Astrocyte (in vitro differentiated cells and primary cell): ENCODE results near the gene SORL1. TPM values are rescaled to one million over a fixed set of nuclear protein-coding genes. Genes with fewer than 3 reads are reported as not detected.

ENCODE experiments used
- DNase-seq: peaks from one replicate; pipeline ENCODE4 v3.0.0-alpha.2; 2010; ENCODE audit warnings: low read depth
- FAIRE-seq: peaks from 2 replicates; lab custom pipeline; 2011; peaks lifted over from hg19 to GRCh38; lab: Jason Lieb, UNC
- H2AFZ ChIP-seq: 2 replicates; pipeline ENCODE4 v1.6.0; 2012; ENCODE audit warnings: low read depth, low read length, inconsistent platforms
- H3K27ac ChIP-seq: 2 replicates; pipeline ENCODE4 v1.5.1; 2011; ENCODE audit warnings: low read depth, low read length, inconsistent platforms
- H3K27me3 ChIP-seq: 2 replicates; pipeline ENCODE4 v1.6.0; 2011; ENCODE audit warnings: low read length, inconsistent platforms; ENCODE audit not compliant: insufficient read depth
- H3K36me3 ChIP-seq: 2 replicates; pipeline ENCODE4 v1.5.1; 2011; ENCODE audit warnings: low read length, inconsistent platforms; ENCODE audit not compliant: insufficient read depth
- H3K4me1 ChIP-seq: 2 replicates; pipeline ENCODE4 v1.5.1; 2011; ENCODE audit warnings: low read length, inconsistent platforms; ENCODE audit not compliant: insufficient read depth
- H3K4me2 ChIP-seq: 2 replicates; pipeline ENCODE4 v1.6.0; 2012; ENCODE audit warnings: low read length, inconsistent platforms
- H3K4me3 ChIP-seq: 2 replicates; pipeline ENCODE4 v1.5.1; 2011; ENCODE audit warnings: low read depth, mild to moderate bottlenecking, low read length, inconsistent platforms; ENCODE audit not compliant: insufficient read depth
- H3K79me2 ChIP-seq: 2 replicates; pipeline ENCODE4 v1.6.0; 2012; ENCODE audit warnings: mild to moderate bottlenecking, low read length, inconsistent platforms; ENCODE audit not compliant: insufficient read depth
- H3K9ac ChIP-seq: 2 replicates; pipeline ENCODE4 v1.6.0; 2012; ENCODE audit warnings: mild to moderate bottlenecking, low read length, inconsistent platforms
- H3K9me3 ChIP-seq: 2 replicates; pipeline ENCODE4 v1.5.1; 2012; ENCODE audit warnings: low read depth, mild to moderate bottlenecking, low read length, inconsistent platforms; ENCODE audit not compliant: insufficient read depth
- H4K20me1 ChIP-seq: 2 replicates; pipeline ENCODE4 v1.6.0; 2012; ENCODE audit warnings: low read length, inconsistent platforms; ENCODE audit not compliant: insufficient read depth
- H3K27ac Mint-ChIP-seq: one replicate; pipeline ENCODE4 v1.8.0; 2021; ENCODE audit warnings: mild to moderate bottlenecking, mixed read lengths; ENCODE audit not compliant: unreplicated experiment
- H3K27me3 Mint-ChIP-seq: one replicate; pipeline ENCODE4 v1.8.0; 2021; ENCODE audit warnings: low read depth, mixed read lengths; ENCODE audit not compliant: unreplicated experiment
- H3K36me3 Mint-ChIP-seq: one replicate; pipeline ENCODE4 v1.8.0; 2021; ENCODE audit warnings: low read depth, mixed read lengths; ENCODE audit not compliant: unreplicated experiment
- H3K4me1 Mint-ChIP-seq: one replicate; pipeline ENCODE4 v1.8.0; 2021; ENCODE audit warnings: low read depth, mixed read lengths; ENCODE audit not compliant: unreplicated experiment
- H3K4me3 Mint-ChIP-seq: one replicate; pipeline ENCODE4 v1.8.0; 2021; ENCODE audit warnings: mild to moderate bottlenecking, moderate library complexity, mixed read lengths; ENCODE audit not compliant: unreplicated experiment
- H3K9me3 Mint-ChIP-seq: one replicate; pipeline ENCODE4 v1.8.0; 2021; ENCODE audit warnings: mild to moderate bottlenecking, mixed read lengths; ENCODE audit not compliant: unreplicated experiment
- EZH2 ChIP-seq: IDR thresholded peaks from 2 replicates; pipeline ENCODE4 v1.6.1; 2012; ENCODE audit warnings: mild to moderate bottlenecking, low read length, inconsistent platforms; ENCODE audit not compliant: insufficient read depth
- total RNA-seq: library from RNA; stranded (reverse); gene quantifications from 2 replicates; pipeline ENCODE4 v1.2.1, GENCODE V29; 2021
- TF ChIP-seq, protein P1 (sequence below): IDR thresholded peaks from 2 replicates; pipeline ENCODE4 v1.5.1; 2011; ENCODE audit warnings: low read depth, mild to moderate bottlenecking, inconsistent platforms, low read length, moderate library complexity; ENCODE audit not compliant: insufficient read depth

Gene SORL1
- total RNA-seq, 1 donor from 2014 or later: 4.1 TPM

DNA sequence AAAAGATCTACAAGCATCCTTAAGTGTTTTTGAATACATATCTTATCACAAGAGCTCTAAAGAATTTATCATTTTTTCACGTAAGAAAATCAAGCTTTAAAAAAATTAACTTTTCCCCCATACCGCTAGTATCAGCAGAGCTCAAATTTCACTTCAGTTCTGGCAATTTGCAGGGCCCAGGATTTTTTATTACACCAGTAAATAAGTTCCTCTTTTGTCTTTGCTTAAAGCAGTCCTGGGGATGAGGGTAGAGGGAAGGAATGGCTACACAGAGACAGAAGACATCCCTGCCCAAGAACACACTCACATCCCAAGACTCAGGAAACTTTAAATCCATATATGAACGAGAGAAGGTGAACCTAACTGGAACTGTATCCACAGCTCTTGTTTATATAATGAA, 22.6 kb upstream of the SORL1 start:
- Histone ChIP-seq H3K36me3 (no peaks in the 10 kb centered on the region), H3K9me3 (no peaks in the 10 kb centered on the region), H3K4me2 (no peak overlapping the region), H3K9ac (no peak overlapping the region), H4K20me1 (no peaks in the 10 kb centered on the region), H3K27me3 (peaks cover 23% of the 10 kb centered on the region), H3K79me2 (no peaks in the 10 kb centered on the region), H3K4me3 (no peak overlapping the region), H2AFZ (no peak overlapping the region), H3K4me1 (no peaks in the 10 kb centered on the region), H3K27ac (no peak overlapping the region)
- H3K9me3 Mint-ChIP-seq: peaks cover 2% of the 10 kb centered on the region
- H3K4me1 Mint-ChIP-seq: no peaks in the 10 kb centered on the region
- no peak overlapping the region for H3K4me3 Mint-ChIP-seq
- H3K27me3 Mint-ChIP-seq: peaks cover 34% of the 10 kb centered on the region
- FAIRE-seq (no peak), DNase-seq (no peak)
- TF ChIP-seq, protein P1, sequence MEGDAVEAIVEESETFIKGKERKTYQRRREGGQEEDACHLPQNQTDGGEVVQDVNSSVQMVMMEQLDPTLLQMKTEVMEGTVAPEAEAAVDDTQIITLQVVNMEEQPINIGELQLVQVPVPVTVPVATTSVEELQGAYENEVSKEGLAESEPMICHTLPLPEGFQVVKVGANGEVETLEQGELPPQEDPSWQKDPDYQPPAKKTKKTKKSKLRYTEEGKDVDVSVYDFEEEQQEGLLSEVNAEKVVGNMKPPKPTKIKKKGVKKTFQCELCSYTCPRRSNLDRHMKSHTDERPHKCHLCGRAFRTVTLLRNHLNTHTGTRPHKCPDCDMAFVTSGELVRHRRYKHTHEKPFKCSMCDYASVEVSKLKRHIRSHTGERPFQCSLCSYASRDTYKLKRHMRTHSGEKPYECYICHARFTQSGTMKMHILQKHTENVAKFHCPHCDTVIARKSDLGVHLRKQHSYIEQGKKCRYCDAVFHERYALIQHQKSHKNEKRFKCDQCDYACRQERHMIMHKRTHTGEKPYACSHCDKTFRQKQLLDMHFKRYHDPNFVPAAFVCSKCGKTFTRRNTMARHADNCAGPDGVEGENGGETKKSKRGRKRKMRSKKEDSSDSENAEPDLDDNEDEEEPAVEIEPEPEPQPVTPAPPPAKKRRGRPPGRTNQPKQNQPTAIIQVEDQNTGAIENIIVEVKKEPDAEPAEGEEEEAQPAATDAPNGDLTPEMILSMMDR: no peak
- TF ChIP-seq EZH2: no peak
- no peak overlapping the region for H3K27ac Mint-ChIP-seq
- H3K36me3 Mint-ChIP-seq: no peaks in the 10 kb centered on the region

DNA sequence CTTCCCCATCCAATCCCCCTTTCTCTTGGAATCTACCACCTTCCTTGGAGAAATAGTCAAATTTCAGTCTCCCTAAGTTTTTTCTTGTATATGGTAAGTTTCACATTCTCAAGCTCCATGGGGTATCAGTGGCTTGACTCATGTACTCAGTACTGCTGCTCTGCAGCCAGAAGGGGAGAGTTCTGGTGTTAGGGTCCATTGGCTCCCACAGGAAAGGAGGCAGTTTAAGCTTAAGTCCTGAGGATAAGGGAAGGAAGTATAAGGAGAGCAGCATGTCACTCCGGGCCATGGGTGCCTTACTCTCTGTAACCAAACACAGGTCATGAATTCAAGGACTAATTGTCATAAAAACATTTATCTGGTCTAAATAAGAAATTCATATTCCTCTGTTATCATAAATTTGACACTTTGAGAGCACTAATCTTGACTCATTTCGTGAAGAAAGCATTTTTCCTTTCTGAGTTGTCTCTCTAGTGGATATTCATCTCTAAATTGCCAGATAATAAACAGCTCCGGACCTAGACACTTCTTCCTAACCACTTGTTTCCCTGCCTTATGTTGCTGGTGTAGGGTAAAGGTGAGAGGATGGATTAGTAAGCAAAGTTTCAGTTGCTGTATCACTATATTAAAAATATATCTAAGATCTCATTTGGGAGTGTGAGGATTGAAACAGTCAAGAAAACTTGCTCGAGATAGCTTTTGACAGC, 20.1 kb upstream of the SORL1 start:
- H3K27me3 Mint-ChIP-seq: peaks cover 34% of the 10 kb centered on the region
- H2AFZ ChIP-seq: no peak overlapping the region
- no peak overlapping the region for H3K4me3 Mint-ChIP-seq
- H3K36me3 Mint-ChIP-seq: no peaks in the 10 kb centered on the region
- no peak overlapping the region for H3K27ac ChIP-seq
- TF ChIP-seq EZH2: no peak
- TF ChIP-seq, protein P1: no peak
- no peaks in the 10 kb centered on the region for H3K36me3 ChIP-seq
- no peaks in the 10 kb centered on the region for H3K4me1 ChIP-seq
- H3K27me3 ChIP-seq: peaks cover 25% of the 10 kb centered on the region
- H3K4me3 ChIP-seq: no peak overlapping the region
- H3K9me3 Mint-ChIP-seq: no peaks in the 10 kb centered on the region
- H4K20me1 ChIP-seq: no peaks in the 10 kb centered on the region
- no peak overlapping the region for H3K4me2 ChIP-seq
- no peaks in the 10 kb centered on the region for H3K9me3 ChIP-seq
- no peak for FAIRE-seq
- H3K9ac ChIP-seq: no peak overlapping the region
- H3K27ac Mint-ChIP-seq: no peak overlapping the region
- no peaks in the 10 kb centered on the region for H3K4me1 Mint-ChIP-seq
- DNase-seq: no peak
- H3K79me2 ChIP-seq: no peaks in the 10 kb centered on the region

GRCh38 chr11:121435132-121435531, 17.0 kb upstream of the SORL1 start:
- H3K9ac ChIP-seq: no peak overlapping the region
- H3K4me3 ChIP-seq: no peak overlapping the region
- H3K4me1 Mint-ChIP-seq: no peaks in the 10 kb centered on the region
- no peaks in the 10 kb centered on the region for H4K20me1 ChIP-seq
- no peak overlapping the region for H3K27ac Mint-ChIP-seq
- no peak for TF ChIP-seq EZH2
- TF ChIP-seq, protein P1: no peak
- H2AFZ ChIP-seq: no peak overlapping the region
- H3K27me3 Mint-ChIP-seq: peaks cover 29% of the 10 kb centered on the region
- H3K36me3 Mint-ChIP-seq: no peaks in the 10 kb centered on the region
- no peak overlapping the region for H3K27ac ChIP-seq
- no peak overlapping the region for H3K4me2 ChIP-seq
- no peaks in the 10 kb centered on the region for H3K9me3 ChIP-seq
- no peak for FAIRE-seq
- H3K4me1 ChIP-seq: no peaks in the 10 kb centered on the region
- H3K9me3 Mint-ChIP-seq: no peaks in the 10 kb centered on the region
- no peaks in the 10 kb centered on the region for H3K36me3 ChIP-seq
- DNase-seq: no peak
- H3K79me2 ChIP-seq: no peaks in the 10 kb centered on the region
- no peak overlapping the region for H3K4me3 Mint-ChIP-seq
- H3K27me3 ChIP-seq: peaks cover 19% of the 10 kb centered on the region
